HG03439 (cell line): ENCODE data around the gene RAPGEF2.
A peak's percentile ranks its signal among the peaks of the same experiment; 100 is the strongest.

Experiments
- ATAC-seq: cut with Tn5 transposase; IDR thresholded peaks from one replicate; pipeline ENCODE4 v1.9.1; 2021; ENCODE audit warnings: mild to moderate bottlenecking, moderate library complexity; ENCODE audit not compliant: unreplicated experiment

The RAPGEF2 gene

DNA sequence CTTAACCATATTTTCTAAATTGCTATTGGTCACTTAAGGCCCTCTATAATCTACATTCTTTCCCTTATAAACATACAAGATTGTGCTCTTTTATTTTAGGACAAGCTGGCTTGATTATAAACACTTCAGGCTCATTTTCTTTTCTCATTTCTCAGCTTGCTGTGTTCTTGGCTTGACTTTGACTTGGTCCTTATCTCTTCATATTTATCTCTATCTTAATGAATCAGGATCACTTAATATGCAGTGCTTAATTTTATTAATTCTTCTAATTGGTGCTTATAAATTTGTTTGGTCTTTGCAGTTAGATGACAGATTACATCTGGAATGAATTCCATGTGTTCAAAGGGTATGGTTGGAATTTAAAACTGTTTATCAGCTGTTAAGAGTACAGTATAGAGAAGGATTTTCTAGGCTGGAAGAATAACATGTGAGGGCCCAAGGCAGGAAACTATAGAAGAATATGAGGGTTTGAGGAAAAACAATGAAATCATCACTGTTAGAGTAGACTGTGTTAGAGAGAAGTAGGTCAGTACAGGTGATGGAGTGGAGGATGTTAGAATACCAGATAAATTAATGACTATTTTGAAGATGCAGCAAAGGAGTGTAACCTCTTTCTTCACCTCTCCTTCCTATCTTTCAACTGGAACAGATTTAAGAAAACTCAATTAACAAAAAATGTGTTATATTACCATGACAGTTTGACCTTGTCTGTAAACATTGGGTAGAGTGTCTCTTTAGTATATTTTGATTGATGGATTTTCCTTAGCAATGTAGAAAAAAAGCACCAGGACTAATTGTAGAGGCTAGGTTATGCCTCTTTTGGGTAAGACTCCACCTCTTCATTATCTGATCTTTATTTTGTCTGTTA is 169.6 kb downstream of the RAPGEF2 start:
- no peak for ATAC-seq

DNA sequence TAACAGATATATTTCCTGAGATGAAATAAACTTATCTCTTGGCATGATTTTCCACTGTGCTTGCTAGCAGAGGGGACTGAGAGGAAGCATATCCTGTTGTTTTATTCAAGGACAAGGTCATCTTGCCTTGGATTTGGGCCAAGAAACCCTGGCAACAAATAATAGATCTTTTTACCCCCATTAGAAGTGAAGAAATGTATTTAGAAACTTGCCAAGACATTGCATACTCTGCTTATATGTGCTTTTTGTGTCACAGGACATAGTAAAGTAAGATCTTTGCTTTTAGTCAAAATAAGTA is 170.2 kb downstream of the RAPGEF2 start:
- no peak for ATAC-seq

DNA sequence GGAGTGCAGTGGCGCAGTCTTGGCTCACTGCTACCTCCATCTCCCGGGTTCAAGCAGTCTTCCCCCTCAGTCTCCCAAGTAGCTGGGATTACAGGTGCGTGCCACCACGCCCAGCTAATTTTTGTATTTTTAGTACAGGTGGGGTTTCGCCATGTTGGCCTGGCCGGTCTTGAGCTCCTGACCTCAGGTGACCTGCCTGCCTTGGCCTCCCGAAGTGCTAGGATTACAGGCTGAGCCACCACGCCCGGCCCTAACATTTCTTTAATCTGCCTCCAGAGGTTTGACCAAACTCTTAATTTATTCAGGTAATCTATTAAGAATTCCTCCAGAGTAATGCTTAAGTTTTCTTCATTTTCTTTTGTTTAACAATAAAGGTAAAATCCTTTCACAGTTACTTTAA is 171.0 kb downstream of the RAPGEF2 start:
- no peak for ATAC-seq

DNA sequence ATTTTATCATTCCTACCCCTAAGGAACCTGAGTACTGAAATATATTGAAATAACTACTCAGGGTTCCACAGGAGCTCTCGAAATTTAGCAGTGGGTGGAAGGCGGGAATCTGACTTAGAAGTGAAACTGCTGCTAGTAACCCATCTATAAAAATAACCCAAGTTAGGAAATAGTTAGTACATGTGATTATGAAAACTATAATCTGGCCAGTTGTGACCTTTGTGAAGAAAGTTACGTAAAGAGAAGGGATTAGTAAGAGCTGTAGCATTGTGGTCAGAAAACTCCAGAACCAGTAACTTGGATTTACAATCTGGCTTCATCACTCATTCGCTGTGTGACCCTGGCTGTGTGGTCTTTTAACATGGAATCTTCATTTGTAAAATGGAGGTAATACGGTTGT is 175.5 kb downstream of the RAPGEF2 start:
- ATAC-seq = no peak

DNA sequence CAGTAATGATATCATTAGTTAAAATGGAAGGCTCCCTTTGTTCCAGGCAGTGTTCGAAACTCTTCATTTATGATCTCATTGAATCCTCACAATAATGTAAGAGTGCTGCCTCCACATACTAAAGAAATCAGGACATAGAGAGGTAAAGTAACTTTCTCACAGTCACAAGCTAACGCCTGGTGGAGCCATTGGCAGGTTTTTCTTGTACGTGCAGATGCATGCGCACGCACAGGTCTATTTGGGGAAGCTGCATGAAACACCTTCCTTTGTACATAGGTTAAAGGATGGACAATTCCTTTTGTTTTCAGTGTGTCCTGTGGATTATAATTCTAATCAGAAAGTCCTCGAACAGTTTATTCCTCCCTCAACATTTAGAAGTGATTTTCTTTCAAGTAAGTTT is 176.2 kb downstream of the RAPGEF2 start:
- ATAC-seq = no peak

DNA sequence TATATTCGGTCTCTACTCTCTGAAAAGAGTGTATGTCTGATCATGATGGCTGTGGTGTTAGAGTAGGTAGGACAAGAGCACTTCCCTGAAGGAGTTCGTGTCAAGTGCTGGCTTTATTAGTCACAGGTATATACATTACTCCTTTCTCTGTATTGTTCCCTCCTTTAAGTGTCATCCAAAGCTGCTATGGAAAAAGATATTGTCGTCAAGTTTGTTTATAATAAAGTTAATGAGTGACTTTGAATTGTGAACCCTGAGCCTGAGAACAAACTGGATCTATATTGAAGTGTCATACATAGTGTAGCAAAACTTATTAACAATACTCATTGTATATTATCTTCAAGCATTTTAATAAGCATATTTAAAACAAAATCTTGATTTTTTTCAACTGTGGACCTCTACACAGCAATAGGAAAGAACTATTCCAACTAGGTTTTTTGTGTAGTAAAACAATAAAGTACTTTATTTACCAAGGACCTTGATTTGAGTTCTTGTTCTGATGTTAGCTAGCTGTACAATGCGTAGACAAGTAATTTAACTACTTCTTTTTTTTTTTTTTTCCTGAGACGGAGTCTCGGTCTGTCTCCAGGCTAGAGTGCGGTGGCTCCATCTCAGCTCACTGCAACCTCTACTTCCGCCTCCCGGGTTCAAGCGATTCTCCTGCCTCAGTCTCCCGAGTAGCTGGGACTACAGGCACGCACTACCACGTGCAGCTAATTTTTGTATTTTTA is 177.7 kb downstream of the RAPGEF2 start:
- ATAC-seq = no peak

DNA sequence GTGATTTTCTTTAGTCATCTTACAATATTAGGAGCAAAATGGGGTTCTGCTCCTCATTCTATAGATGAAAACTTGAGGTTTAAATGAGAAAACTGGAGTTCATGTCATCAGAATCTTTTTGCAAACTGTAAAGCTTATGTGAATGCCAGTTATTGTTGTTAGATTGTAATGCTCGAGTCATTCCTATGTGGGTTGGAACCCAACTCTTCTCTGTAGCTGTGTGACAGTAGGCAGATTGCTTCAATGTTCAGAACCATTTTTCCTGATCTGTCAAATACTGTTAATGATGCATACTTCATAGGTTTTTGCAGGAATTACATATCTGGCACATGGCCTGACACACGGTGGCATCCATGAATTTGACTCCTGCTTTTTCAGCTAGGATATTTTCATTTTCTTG is 178.9 kb downstream of the RAPGEF2 start:
- ATAC-seq = no peak

DNA sequence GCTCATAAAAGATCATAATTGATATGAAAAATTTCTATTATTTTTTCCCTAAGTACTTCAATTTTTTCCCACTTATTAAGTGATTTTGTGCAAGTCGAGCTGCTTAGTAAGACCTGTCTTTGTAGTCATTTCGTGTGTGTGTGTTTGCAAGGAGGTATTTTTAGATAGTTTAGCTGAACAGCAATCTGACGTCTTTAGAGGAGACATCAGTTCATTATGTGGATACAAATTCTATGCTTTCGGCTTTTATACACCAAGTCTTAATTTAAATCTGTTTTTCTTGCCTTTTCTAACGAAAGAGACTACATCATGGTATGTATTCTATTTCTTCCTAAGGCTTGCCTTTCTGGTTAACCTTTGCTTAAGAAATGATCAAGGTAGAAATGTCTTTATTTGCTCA is 179.4 kb downstream of the RAPGEF2 start:
- ATAC-seq = no peak

DNA sequence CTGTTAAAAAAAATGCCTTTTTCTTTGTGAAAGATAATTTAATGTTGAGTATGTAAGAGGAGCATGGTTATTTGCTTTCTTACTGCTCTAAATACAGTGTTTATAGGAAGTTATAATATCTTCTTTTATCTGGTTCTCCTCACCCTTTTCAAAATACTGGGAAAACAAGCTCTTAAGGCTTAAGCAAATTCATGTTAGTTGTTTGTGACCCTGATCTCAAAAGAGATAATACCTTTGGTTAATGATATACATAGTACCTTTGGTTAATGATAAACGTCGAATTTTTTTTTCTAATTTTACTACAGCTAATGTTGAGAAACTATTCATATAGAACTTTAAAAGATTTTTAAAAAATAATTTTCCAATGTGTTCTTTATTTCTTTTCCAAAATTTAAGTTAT is 180.1 kb downstream of the RAPGEF2 start:
- no peak for ATAC-seq

DNA sequence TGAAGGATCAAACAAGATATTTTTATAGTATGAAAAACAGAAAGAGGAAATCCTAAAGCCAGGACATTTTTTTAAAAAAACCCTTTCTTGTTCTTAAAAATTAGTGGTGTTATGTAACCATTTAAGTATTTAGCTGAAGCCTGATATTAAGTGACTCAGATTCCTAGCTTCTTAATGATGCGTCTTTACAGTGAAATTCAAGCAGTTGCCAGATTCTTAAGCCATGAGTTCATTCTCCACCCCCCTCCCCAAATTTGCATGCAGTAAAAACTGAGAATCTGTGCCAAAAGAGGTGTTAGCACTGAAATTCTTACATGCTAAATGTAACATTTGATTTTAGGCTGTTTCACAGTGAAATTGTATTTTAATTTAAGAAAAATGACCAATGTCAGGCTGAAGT is 180.8 kb downstream of the RAPGEF2 start:
- no peak for ATAC-seq

DNA sequence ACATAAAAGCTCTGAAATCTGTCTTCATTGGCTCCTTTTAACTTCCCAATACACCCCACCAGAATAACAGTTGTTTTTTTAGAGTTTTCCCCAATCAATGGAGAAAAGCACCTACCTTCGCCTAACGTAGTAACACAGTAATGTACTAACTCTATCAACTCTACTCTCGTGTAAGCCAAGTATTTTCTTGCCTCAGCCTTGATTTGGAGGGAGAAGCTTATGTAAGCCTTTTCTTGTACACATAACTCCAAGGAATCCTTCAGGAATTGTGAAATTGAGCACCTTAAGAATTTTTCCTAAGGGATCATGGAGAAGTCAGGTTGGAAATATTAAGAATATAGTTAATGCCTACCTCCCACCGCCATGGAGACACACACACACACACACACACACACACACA is 181.2 kb downstream of the RAPGEF2 start:
- no peak for ATAC-seq

DNA sequence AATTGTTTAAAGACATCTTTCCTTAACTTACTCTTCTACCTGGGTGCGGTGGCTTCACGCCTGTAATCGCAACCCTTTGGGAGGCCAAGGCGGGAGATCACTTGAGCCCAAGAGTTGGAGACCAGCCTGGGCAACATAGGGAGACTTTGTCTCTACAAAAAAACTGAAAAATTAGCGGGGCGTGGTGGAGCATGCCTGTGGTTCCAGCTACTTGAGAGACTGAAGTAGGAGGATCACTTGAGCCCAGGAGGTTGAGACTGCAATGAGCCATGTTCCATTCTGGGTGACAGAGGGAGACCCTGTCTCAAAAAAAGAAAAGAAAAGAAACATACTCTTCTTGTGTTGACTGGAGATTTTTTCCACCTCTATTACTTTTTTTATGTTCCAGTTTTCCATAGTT is 181.9 kb downstream of the RAPGEF2 start:
- no peak for ATAC-seq

DNA sequence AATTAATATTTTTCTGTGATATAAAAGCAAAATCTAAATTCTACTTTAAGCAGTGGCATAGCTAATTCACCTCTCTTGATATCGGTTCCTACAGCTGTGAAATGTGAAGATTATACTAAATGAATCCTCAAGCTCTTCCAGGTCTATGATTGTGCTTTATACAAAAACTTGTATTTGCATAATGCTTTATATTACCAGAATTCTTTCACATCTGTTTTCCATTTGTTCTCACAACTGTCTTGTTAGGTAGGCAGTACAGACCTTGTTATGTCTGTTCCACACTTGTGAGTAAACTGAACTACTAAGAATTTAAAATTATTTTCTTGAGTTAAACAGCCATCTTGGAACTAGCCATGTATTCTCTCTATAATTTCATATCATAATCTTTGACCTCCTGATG is 184.9 kb downstream of the RAPGEF2 start:
- ATAC-seq = no peak

DNA sequence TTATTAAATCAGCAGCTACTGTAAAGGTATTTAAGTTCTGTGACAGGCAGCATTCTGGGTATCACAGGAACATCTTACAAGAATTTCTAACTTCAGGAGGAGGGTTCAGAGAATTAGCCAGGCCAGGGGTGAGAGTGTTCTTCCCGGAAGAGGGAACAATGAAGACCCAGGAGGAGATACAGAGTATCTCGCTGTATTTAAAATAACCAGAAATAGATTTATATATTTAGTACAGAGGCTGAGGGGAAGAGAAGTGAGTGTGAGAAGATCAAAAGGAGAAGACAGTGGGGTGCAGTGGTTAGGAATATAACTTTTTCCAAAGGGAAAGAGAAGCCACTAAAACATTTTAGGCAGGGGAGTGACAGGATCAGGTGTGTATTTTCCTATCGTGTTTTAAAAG is 186.8 kb downstream of the RAPGEF2 start:
- ATAC-seq = no peak

DNA sequence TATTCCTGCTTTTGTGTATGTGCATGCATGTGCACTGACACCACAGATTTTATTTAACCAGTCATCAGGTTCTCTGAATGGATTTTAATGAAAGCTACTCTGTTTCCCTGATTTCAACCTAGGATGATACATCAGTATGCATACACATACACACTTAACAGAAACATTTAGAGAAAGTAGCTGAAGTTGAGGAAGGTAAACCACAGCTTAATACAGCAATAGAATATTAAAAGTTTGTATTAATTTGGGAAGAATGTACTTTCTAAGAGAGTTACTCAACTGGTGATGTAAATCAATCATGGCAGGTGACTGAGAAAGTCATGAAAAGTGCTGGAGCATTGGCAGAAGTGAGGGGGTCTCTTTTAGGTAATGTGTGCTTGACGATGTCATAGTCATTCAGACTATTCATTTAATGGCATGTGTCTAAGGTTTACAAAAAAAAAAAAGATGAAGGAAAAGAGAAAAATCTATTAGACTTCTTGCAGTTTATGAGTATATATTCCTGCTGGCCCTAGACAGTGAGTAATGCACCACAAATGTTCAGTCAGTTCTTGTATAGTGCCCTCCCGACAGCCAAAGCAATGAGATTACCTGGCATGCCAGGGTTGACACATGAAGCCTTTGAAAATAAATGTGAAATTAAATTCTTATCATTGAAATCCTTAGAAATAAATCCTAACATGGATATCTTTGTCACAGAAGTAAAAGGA is 187.6 kb downstream of the RAPGEF2 start:
- ATAC-seq = no peak

DNA sequence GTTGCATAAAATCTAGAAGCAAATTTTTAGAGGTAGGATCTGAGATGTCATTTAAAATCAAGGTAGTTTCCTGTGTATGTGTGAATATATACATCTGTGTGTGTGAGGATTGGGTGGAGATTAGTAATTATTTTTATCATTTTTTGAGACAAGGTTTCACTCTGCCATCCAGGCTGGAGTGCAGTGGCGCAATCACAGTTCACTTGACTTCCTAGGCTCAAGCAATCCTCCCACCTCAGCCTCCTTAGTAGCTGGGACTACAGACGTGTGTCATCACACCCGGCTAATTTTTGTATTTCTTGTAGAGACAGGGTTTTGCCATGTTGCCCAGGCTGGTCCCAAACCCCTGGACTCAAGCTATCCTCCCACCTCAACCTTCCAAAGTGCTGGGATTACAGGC is 188.3 kb downstream of the RAPGEF2 start:
- no peak for ATAC-seq

DNA sequence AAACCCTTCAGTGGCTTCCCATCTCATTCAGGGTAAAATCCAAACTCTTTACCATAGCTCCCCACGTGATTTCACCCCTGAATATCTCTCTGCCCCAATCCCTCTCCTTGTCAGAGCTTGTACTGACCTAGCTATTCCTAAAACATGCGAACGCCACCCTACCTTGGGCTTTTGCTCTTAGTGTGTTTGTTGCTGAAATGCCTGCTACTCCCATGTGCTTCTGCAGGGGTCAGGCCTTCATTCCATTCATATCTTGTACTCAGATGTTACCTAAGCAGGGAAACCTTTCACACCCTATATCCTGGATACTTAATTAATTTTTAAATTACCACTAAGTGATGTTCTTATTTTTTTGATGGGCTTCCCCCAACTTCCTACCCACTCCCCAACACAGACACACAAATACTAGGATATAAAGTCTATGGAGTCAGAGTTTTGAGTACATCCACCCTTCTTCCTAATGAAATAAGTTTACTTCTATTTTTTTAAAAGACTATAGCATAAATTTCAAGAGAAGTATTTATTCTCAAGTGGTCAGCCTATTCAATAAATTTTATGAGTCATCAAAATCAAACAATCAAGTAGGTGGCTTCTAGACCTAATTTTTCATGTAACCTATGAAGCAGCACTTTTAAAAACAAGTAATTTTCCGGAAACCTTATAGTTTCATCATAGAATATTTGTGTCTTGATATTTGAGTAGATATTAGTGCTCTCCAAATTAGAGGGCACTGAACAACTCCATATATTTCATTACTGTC is 189.4 kb downstream of the RAPGEF2 start:
- ATAC-seq = no peak

DNA sequence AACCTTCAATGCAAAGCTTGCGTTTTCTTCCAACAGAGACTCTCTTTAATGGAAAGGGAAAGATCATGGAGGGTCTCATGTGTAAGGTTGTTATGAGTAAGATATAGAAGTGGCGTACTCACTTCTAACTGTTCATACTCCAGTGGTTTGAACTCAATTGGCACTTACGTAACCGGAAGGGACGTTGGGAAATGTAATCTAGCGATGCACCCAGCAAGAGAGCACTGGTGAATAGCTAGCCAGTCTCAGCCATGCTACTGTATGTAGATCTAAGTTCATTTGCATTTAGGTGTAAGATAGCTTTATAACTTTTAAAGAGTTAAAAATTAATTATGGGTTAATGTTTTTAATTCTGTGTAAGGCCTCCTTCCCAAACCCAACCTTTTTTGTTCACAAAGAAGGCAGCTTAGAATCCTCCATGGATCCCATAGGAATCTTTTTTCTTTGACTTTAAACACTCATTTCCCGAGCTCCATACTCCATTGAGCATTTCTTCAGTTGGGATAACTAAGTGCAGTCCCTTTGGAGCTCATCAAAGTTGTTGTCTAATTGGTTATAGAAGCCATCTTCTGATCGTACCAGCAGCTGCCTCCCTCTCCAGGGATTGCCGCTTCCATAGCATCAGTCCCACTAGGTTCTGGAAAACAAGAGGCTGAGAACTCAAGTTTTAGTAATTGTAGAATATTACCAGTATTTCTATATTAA is 191.1 kb downstream of the RAPGEF2 start:
- no peak for ATAC-seq

DNA sequence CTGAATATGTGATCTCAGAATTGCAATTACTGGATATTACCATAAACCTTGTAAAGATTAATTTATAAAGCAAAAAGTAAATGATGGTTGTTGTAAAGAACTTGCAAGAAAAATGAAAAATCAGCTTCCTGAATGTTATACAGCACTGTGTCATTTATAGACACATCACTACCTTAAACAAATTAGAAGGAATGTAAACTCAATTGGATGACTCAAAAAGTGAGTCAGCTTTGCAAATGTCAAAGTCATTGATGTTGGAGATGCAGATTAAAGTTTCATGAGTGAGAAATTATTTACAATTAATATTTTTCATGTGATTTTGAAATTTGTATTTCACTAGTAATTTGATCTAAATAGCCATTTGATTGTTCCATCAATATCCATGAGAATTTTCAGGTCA is 193.2 kb downstream of the RAPGEF2 start:
- ATAC-seq = no peak

DNA sequence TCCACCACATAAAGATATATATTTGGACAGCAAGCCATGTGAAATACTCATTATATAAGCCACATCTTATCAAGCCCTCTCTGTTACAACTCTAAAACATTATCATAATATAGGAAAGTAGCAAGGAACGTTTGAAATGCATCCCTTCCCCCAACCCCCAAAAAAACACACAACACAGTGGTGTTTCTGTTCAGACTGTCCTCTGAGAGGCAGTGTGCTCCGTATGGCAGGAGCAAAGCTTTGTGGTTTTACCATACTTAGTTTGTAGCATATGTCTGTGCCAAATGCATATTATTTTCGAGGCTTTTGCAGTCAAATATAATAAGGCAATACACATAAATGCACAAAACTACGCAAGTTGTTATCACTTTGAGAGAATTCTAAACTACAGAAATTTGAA is 194.2 kb downstream of the RAPGEF2 start:
- ATAC-seq = no peak

DNA sequence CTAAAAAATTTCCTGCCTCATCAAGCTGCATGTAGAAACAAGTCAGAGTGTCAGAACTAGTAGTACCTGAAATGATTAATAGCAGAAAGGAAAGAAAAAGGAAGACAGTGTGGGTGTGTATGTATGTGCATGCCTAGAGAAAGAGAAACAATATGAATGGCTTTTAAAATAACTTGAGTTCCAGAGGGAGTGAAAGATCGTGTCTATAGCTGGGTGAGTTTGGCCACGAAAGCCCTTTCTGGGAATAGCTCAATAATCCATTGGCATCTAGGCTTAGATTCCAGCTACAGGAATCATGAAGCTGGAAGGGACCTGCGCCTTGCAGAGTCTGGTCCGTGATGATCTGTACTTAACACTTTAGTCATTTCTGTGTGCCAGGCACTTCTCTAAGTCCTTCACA is 195.6 kb downstream of the RAPGEF2 start:
- ATAC-seq = peak; percentile 78
